Liver (tissue), 9 donors: ENCODE results near the gene SNRNP48. TPM values are rescaled to one million over a fixed set of nuclear protein-coding genes. Genes with fewer than 3 reads are reported as not detected.

ENCODE experiments used
- DNase-seq: peaks from one replicate; pipeline ENCODE4 v3.0.0-alpha.2; 2017; ENCODE audit warnings: low spot score
- H3K27ac ChIP-seq, 2 donors: one replicate each; pipeline ENCODE4 v1.7.0; 2013; ENCODE audit warnings: inconsistent platforms in 2 of 2, low read length in 2 of 2, control low read depth in 1 of 2, low read depth in 1 of 2, mild to moderate bottlenecking in 1 of 2
- H3K27me3 ChIP-seq, 4 donors: one replicate each; pipeline versions ENCODE4 v1.6.1 to v1.7.0; 2013; ENCODE audit warnings: low read length in 3 of 4, inconsistent platforms in 1 of 4, mild to moderate bottlenecking in 1 of 4, moderate library complexity in 1 of 4; ENCODE audit not compliant: control insufficient read depth in 4 of 4, insufficient read depth in 4 of 4
- H3K36me3 ChIP-seq, 4 donors: one replicate each; pipeline versions ENCODE4 v1.6.1 to v1.7.0; 2013; ENCODE audit warnings: low read length in 3 of 4, mild to moderate bottlenecking in 3 of 4, low read depth in 1 of 4, moderate library complexity in 1 of 4; ENCODE audit not compliant: control insufficient read depth in 4 of 4, insufficient read depth in 3 of 4
- H3K4me1 ChIP-seq, 4 donors: one replicate each; pipeline versions ENCODE4 v1.6.1 to v1.7.0; 2013; ENCODE audit warnings: low read length in 3 of 4, mild to moderate bottlenecking in 3 of 4, moderate library complexity in 1 of 4; ENCODE audit not compliant: control insufficient read depth in 4 of 4, insufficient read depth in 4 of 4
- H3K4me3 ChIP-seq, 3 donors: one replicate each; pipeline versions ENCODE4 v1.6.1 to v1.7.0; 2013; ENCODE audit warnings: low read length in 3 of 3, control low read depth in 1 of 3, low read depth in 1 of 3, mild to moderate bottlenecking in 1 of 3
- H3K9ac ChIP-seq, 2 donors: one replicate each; pipeline ENCODE4 v1.7.0; 2013; ENCODE audit warnings: low read length in 2 of 2, mild to moderate bottlenecking in 2 of 2, moderate library complexity in 2 of 2, control low read depth in 1 of 2, low read depth in 1 of 2
- H3K9me3 ChIP-seq, 4 donors: one replicate each; pipeline versions ENCODE4 v1.6.1 to v1.7.0; 2013; ENCODE audit warnings: low read length in 3 of 4; ENCODE audit not compliant: control insufficient read depth in 4 of 4
- ATF3 ChIP-seq: IDR thresholded peaks from 2 replicates; pipeline ENCODE4 v1.6.1; 2016; ENCODE audit warnings: antibody characterized with exemption
- EGR1 ChIP-seq, 2 donors: IDR thresholded peaks; 2 replicates each; pipeline ENCODE4 v1.6.1; 2016 to 2018; ENCODE audit warnings: antibody characterized with exemption in 2 of 2, low read depth in 2 of 2
- FOXA1 ChIP-seq: IDR thresholded peaks from 2 replicates; pipeline ENCODE4 v1.6.1; 2016; ENCODE audit warnings: antibody characterized with exemption
- FOXA2 ChIP-seq: IDR thresholded peaks from 2 replicates; pipeline ENCODE4 v1.6.1; 2016; ENCODE audit warnings: antibody characterized with exemption
- GABPA ChIP-seq, 2 donors: IDR thresholded peaks in 1 of 2; conservative IDR thresholded peaks in 1 of 2; 2 replicates each; pipeline ENCODE4 v1.6.1; 2016; ENCODE audit warnings: antibody characterized with exemption in 2 of 2, mild to moderate bottlenecking in 1 of 2, moderate library complexity in 1 of 2
- HNF4A ChIP-seq, 2 donors: conservative IDR thresholded peaks; 2 replicates each; pipeline ENCODE4 v1.6.1; 2016; ENCODE audit warnings: antibody characterized with exemption in 2 of 2, mild to moderate bottlenecking in 2 of 2
- HNF4G ChIP-seq: IDR thresholded peaks from 2 replicates; pipeline ENCODE4 v1.6.1; 2016; ENCODE audit warnings: antibody characterized with exemption
- JUND ChIP-seq, 2 donors: IDR thresholded peaks; 2 replicates each; pipeline ENCODE4 v1.6.1; 2016; ENCODE audit warnings: antibody characterized with exemption in 2 of 2
- NR2F2 ChIP-seq: IDR thresholded peaks from 2 replicates; pipeline ENCODE4 v1.6.1; 2016; ENCODE audit warnings: antibody characterized with exemption
- RAD21 ChIP-seq, 2 donors: IDR thresholded peaks; 2 replicates each; pipeline ENCODE4 v1.6.1; 2016; ENCODE audit warnings: antibody characterized with exemption in 2 of 2, mild to moderate bottlenecking in 2 of 2
- REST ChIP-seq: IDR thresholded peaks from 2 replicates; pipeline ENCODE4 v1.6.1; 2016; ENCODE audit warnings: antibody characterized with exemption, mild to moderate bottlenecking
- RXRA ChIP-seq, 2 donors: IDR thresholded peaks; 2 replicates each; pipeline ENCODE4 v1.6.1; 2017 to 2018; ENCODE audit warnings: antibody characterized with exemption in 2 of 2, mild to moderate bottlenecking in 1 of 2
- SP1 ChIP-seq: IDR thresholded peaks from 2 replicates; pipeline ENCODE4 v1.6.1; 2018; ENCODE audit warnings: antibody characterized with exemption, mild to moderate bottlenecking
- TAF1 ChIP-seq: conservative IDR thresholded peaks from 2 replicates; pipeline ENCODE4 v1.6.1; 2016; ENCODE audit warnings: antibody characterized with exemption, mild to moderate bottlenecking
- YY1 ChIP-seq: IDR thresholded peaks from 2 replicates; pipeline ENCODE4 v1.6.1; 2016; ENCODE audit warnings: antibody characterized with exemption, mild to moderate bottlenecking
- WGBS: extraction: QIAGEN DNeasy Blood & Tissue Kit; methylation state at CpG from one replicate; pipeline ENCODE4 v1.1.7; 2013; 5-methylcytosine and 5-hydroxymethylcytosine counted together
- polyA plus RNA-seq, 2 donors: library from polyadenylated mRNA; stranded (reverse) in 1 of 2; unstranded in 1 of 2; fragments of 200-250 nt in 1 of 2; fragments of >200 nt in 1 of 2; fragmentation: Nextera tagmentation in 1 of 2; extraction: Ambion mirVana in 1 of 2; gene quantifications; one replicate each; pipeline versions ENCODE4 v1.2.1 to v1.2.3, GENCODE V29; 2013 to 2015
- total RNA-seq, 2 donors: library from RNA; depleted of rRNA; stranded (reverse); fragments of >200 nt; gene quantifications; one replicate each; pipeline ENCODE4 v1.2.3, GENCODE V29; 2014
- TF ChIP-seq, protein P1 (sequence below): IDR thresholded peaks from 2 replicates; pipeline ENCODE4 v1.6.1; 2016; ENCODE audit warnings: antibody characterized with exemption
- TF ChIP-seq, protein P2 (sequence below): fragments of 150-350 bp; IDR thresholded peaks from 2 replicates; pipeline ENCODE4 v1.5.1; 2017; ENCODE audit warnings: improper control_type of control experiment, low read depth, low read length; ENCODE audit not compliant: missing input control
- TF ChIP-seq, protein P3 (sequence below): IDR thresholded peaks from 2 replicates; pipeline ENCODE4 v1.6.1; 2016; ENCODE audit warnings: antibody characterized with exemption
- donor health status: healthy.
- donor health status: healthy.
- donor health status: healthy.
- donor health status: healthy.
- donor health status: healthy.

Gene SNRNP48
- total and polyA plus RNA-seq, 4 donors, result 5.0 to 9.7 (median 8.4) TPM

DNA sequence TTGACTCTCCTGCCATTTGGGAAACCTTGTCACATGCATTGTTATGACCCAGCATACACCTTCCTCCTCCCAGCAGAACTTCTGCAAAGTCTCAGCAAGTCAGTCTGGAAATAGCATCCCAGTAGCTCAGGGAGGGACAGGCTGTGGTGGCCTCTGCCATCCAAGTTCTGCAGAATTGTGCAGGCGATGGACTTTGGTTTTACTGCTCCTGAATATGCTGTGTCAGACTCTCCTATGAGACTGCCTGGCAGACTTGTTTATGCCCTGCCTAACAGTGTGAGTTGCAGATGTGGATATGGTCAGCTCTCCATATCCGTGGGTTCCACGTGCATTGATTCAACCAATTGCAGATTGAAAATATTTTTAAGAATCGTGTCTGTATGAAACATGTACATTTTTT lies 52.8 kb downstream of the SNRNP48 start:
- Histone ChIP-seq H3K4me1 (no peaks in the 10 kb centered on the region), H3K4me3 (no peak overlapping the region), H3K27me3 (no peaks in the 10 kb centered on the region), H3K9me3 (no peaks in the 10 kb centered on the region), H3K36me3 (no peaks in the 10 kb centered on the region), H3K27ac (no peak overlapping the region), H3K9ac (no peak overlapping the region)
- no peak for DNase-seq
- TF ChIP-seq RAD21 (IDR thresholded peaks at IDR 0.05), result no peak
- TF ChIP-seq HNF4A (conservative IDR thresholded peaks at IDR 0.05), result no peak
- TF ChIP-seq, protein P1, sequence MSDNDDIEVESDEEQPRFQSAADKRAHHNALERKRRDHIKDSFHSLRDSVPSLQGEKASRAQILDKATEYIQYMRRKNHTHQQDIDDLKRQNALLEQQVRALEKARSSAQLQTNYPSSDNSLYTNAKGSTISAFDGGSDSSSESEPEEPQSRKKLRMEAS, result no peak
- no peak for TF ChIP-seq YY1
- no peak for TF ChIP-seq NR2F2
- TF ChIP-seq FOXA2, result no peak
- TF ChIP-seq, protein P2, sequence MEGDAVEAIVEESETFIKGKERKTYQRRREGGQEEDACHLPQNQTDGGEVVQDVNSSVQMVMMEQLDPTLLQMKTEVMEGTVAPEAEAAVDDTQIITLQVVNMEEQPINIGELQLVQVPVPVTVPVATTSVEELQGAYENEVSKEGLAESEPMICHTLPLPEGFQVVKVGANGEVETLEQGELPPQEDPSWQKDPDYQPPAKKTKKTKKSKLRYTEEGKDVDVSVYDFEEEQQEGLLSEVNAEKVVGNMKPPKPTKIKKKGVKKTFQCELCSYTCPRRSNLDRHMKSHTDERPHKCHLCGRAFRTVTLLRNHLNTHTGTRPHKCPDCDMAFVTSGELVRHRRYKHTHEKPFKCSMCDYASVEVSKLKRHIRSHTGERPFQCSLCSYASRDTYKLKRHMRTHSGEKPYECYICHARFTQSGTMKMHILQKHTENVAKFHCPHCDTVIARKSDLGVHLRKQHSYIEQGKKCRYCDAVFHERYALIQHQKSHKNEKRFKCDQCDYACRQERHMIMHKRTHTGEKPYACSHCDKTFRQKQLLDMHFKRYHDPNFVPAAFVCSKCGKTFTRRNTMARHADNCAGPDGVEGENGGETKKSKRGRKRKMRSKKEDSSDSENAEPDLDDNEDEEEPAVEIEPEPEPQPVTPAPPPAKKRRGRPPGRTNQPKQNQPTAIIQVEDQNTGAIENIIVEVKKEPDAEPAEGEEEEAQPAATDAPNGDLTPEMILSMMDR, result no peak
- no peak for TF ChIP-seq ATF3
- TF ChIP-seq TAF1, result no peak
- TF ChIP-seq, protein P3, sequence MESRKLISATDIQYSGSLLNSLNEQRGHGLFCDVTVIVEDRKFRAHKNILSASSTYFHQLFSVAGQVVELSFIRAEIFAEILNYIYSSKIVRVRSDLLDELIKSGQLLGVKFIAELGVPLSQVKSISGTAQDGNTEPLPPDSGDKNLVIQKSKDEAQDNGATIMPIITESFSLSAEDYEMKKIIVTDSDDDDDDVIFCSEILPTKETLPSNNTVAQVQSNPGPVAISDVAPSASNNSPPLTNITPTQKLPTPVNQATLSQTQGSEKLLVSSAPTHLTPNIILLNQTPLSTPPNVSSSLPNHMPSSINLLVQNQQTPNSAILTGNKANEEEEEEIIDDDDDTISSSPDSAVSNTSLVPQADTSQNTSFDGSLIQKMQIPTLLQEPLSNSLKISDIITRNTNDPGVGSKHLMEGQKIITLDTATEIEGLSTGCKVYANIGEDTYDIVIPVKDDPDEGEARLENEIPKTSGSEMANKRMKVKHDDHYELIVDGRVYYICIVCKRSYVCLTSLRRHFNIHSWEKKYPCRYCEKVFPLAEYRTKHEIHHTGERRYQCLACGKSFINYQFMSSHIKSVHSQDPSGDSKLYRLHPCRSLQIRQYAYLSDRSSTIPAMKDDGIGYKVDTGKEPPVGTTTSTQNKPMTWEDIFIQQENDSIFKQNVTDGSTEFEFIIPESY, result no peak
- no peak for TF ChIP-seq FOXA1
- no peak for TF ChIP-seq SP1
- no peak for TF ChIP-seq REST
- no peak for TF ChIP-seq GABPA (IDR thresholded peaks at IDR 0.05 in 1 of 2, conservative IDR thresholded peaks at IDR 0.05 in 1 of 2)
- TF ChIP-seq HNF4G, result no peak
- no peak for TF ChIP-seq EGR1 (IDR thresholded peaks at IDR 0.05; ENCODE audit: low read depth in 2 of 2)
- 71% methylated on average over 4 of the region's 4 CpGs for WGBS

DNA sequence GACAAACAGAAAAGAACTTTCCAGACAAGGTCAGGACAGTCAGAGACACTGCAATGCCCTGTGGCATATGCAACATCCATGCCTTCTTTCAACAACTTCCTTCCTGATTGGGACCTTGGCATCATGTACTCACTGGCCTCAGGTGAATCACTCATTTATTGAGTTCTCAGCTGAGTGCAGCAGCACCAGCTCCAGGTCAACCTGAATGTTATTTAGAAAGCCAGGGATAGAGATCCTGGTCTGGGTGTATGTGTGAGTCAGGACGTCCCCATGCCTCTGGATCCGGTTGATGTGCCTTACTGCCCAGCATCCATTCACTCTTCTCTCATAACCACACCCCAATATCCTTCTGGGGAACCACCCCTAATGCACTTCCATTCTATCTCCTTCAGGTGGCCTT lies 54.4 kb downstream of the SNRNP48 start:
- H3K4me3 ChIP-seq, result no peak overlapping the region
- no peak for DNase-seq
- no peak overlapping the region for H3K27ac ChIP-seq
- 89% methylated on average over 2 of the region's 2 CpGs for WGBS
- H3K4me1 ChIP-seq, result no peaks in the 10 kb centered on the region
- H3K36me3 ChIP-seq, result no peaks in the 10 kb centered on the region
- H3K27me3 ChIP-seq, result no peaks in the 10 kb centered on the region
- H3K9ac ChIP-seq, result no peak overlapping the region
- no peaks in the 10 kb centered on the region for H3K9me3 ChIP-seq
- TF ChIP-seq RXRA (IDR thresholded peaks at IDR 0.05) (no peak), FOXA2 (no peak), NR2F2 (no peak), FOXA1 (no peak), JUND (IDR thresholded peaks at IDR 0.05) (no peak), EGR1 (IDR thresholded peaks at IDR 0.05; ENCODE audit: low read depth in 2 of 2) (no peak), ATF3 (no peak), REST (no peak), HNF4A (conservative IDR thresholded peaks at IDR 0.05) (no peak)
- TF ChIP-seq, protein P1, result no peak
- TF ChIP-seq, protein P3, result no peak
